Hematopoietic multipotent progenitor cell treated with erythropoietin and hydrocortisone succinate and interleukin-3 and kit ligand, for 17 days (in vitro differentiated cells): ENCODE results near the gene WDSUB1.

Source experiments
- DNase-seq: peaks from one replicate; pipeline ENCODE4 v3.0.0-alpha.2; 2015; ENCODE audit warnings: low spot score

The WDSUB1 gene

GRCh38 chr2:159195697-159196096 lies 90.8 kb downstream of the WDSUB1 start:
- no peak for DNase-seq

- no peak for DNase-seq
Measured at GRCh38 chr2:159194241-159194640, 92.3 kb downstream of the WDSUB1 start.

GRCh38 chr2:159193791-159194190 lies 92.7 kb downstream of the WDSUB1 start:
- no peak for DNase-seq

- DNase-seq: no peak
Measured at GRCh38 chr2:159192371-159192918, 94.1 kb downstream of the WDSUB1 start.

GRCh38 chr2:159188449-159188848 lies 98.1 kb downstream of the WDSUB1 start:
- DNase-seq: no peak

- no peak for DNase-seq
Measured at GRCh38 chr2:159187106-159187505, 99.4 kb downstream of the WDSUB1 start.

GRCh38 chr2:159186462-159186861 lies 100.0 kb downstream of the WDSUB1 start:
- DNase-seq: no peak
